Natural killer cell (primary cell): ENCODE results near the gene APLF. TPM values are rescaled to one million over a fixed set of nuclear protein-coding genes. Genes with fewer than 3 reads are reported as not detected.
A peak's percentile ranks its signal among the peaks of the same experiment; 100 is the strongest.

Experiments used
- ATAC-seq, 3 donors: fragments of 150-1000 bp in 2 of 3; fragments of 200-7000 bp in 1 of 3; cut with Tn5 transposase; 1 replicate in 1 of 3; 2 replicates in 2 of 3; pipeline ENCODE4 v1.10.0; 2021; ENCODE audit warnings: mild to moderate bottlenecking in 2 of 3, moderate library complexity in 2 of 3
- DNase-seq, 2 donors: peaks; one replicate each; pipeline versions ENCODE4 v3.0.0 to v3.0.0-alpha.2; 2013 to 2021; ENCODE audit warnings: mixed read lengths in 1 of 2
- H3K27ac ChIP-seq: one replicate; pipeline ENCODE4 v1.5.1; 2013; ENCODE audit warnings: mild to moderate bottlenecking, low read length
- H3K27me3 ChIP-seq: one replicate; pipeline ENCODE4 v1.6.1; 2013; ENCODE audit warnings: low read length; ENCODE audit not compliant: control insufficient read depth, insufficient read depth
- H3K36me3 ChIP-seq: one replicate; pipeline ENCODE4 v1.6.1; 2013; ENCODE audit warnings: low read length; ENCODE audit not compliant: control insufficient read depth, insufficient read depth
- H3K4me1 ChIP-seq: one replicate; pipeline ENCODE4 v1.6.1; 2013; ENCODE audit warnings: low read length; ENCODE audit not compliant: control insufficient read depth, insufficient read depth
- H3K4me3 ChIP-seq: one replicate; pipeline ENCODE4 v1.5.1; 2013; ENCODE audit warnings: low read length
- H3K9me3 ChIP-seq: one replicate; pipeline ENCODE4 v1.6.1; 2013; ENCODE audit warnings: low read length; ENCODE audit not compliant: control insufficient read depth, insufficient read depth
- H3K27ac Mint-ChIP-seq, 2 donors: one replicate each; pipeline ENCODE4 v1.8.0; 2022; ENCODE audit warnings: mild to moderate bottlenecking in 2 of 2, mixed read lengths in 2 of 2, moderate library complexity in 1 of 2
- H3K27me3 Mint-ChIP-seq, 2 donors: one replicate each; pipeline ENCODE4 v1.8.0; 2022; ENCODE audit warnings: low read depth in 2 of 2, mixed read lengths in 2 of 2
- H3K36me3 Mint-ChIP-seq: one replicate; pipeline ENCODE4 v1.8.0; 2022; ENCODE audit warnings: mixed read lengths
- H3K4me1 Mint-ChIP-seq, 2 donors: one replicate each; pipeline ENCODE4 v1.8.0; 2022; ENCODE audit warnings: mixed read lengths in 2 of 2
- H3K4me3 Mint-ChIP-seq: one replicate; pipeline ENCODE4 v1.8.0; 2022; ENCODE audit warnings: mild to moderate bottlenecking, moderate library complexity, mixed read lengths
- H3K9me3 Mint-ChIP-seq, 2 donors: one replicate each; pipeline ENCODE4 v1.8.0; 2022; ENCODE audit warnings: mixed read lengths in 2 of 2
- CTCF ChIP-seq: fragments of 200-600 bp; IDR thresholded peaks from one replicate; pipeline ENCODE4 v1.8.0; 2022; ENCODE audit warnings: antibody characterized with exemption
- WGBS: methylation state at CpG from one replicate; pipeline ENCODE4 v1.1.7; 2013; ENCODE audit warnings: missing lambda C conversion rate; ENCODE audit not compliant: insufficient coverage; 5-methylcytosine and 5-hydroxymethylcytosine counted together
- intact Hi-C: fragments of 100-400 bp; cut with micrococcal nuclease; formaldehyde crosslinking; loops from one replicate; pipeline ENCODE4 v1.14.2; 2022
- total RNA-seq, 4 donors: library from RNA; stranded (reverse); fragments of 120-200 nt in 1 of 4; gene quantifications; one replicate each; pipeline versions ENCODE4 v1.2.3 to v1.2.4, GENCODE V29; 2013 to 2022

The APLF gene
- total RNA-seq, 3 donors from 2014 or later (not counting 1 experiment from before 2014, with no cell fraction given) = 2.2 to 4.3 (median 3.8) TPM

DNA sequence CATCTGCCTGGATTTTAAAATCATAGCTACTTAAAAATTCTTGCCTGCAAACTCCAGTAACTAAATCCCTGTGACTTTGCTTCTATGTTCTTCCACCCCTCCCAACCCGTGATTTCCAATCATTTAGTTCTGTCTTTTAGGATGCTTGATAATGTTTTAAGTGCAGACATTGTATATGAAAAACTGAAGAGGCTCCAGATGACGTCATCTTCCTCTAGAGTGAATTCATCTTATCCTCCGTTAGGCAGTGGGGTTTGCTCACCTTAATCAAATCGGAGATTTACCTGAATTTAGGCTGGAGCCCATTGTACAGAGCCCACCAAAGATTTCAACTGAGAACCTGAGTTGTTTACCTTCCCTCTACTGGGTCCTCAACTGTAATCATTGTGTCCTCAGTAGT lies 11.2 kb upstream of the APLF start:
- Histone ChIP-seq H3K27me3 (no peaks in the 10 kb centered on the region), H3K9me3 (no peaks in the 10 kb centered on the region), H3K36me3 (no peaks in the 10 kb centered on the region), H3K4me3 (no peak overlapping the region), H3K4me1 (peaks cover 6% of the 10 kb centered on the region), H3K27ac (no peak overlapping the region)
- H3K27ac Mint-ChIP-seq = no peak overlapping the region
- H3K36me3 Mint-ChIP-seq = no peaks in the 10 kb centered on the region
- no peaks in the 10 kb centered on the region for H3K9me3 Mint-ChIP-seq
- no peak for TF ChIP-seq CTCF
- DNase-seq (no peak), ATAC-seq (no peak)
- H3K27me3 Mint-ChIP-seq = no peaks in the 10 kb centered on the region
- peaks cover 9 to 18% of the 10 kb centered on the region in 2 donors for H3K4me1 Mint-ChIP-seq
- intact Hi-C loops = no loop called here
- no peak overlapping the region for H3K4me3 Mint-ChIP-seq
- 95% methylated on average over 3 of the region's 4 CpGs for WGBS

DNA sequence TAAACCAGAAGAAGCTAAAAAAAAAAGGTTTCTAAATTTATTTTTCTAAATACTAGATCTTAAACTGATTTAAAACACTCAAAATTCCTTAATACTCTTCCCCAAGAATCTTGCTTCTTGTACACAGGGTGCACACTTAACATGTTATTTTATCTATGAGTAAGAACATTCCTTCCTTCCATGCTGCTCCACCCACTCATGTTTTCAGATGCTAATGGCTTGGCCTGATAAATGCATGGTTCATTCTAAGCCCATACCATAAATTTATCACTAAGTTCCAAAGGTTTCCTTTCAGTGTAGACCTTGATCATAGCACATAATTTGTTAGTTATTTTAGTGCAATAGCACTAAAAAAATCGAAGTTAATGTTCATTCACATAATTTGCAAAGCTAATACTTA lies 8.4 kb upstream of the APLF start:
- ATAC-seq = no peak
- intact Hi-C loops = no loop called here
- no CpG with 5 or more reads among the region's 1 CpG for WGBS
- H3K27me3 ChIP-seq = no peaks in the 10 kb centered on the region
- H3K4me1 ChIP-seq = no peaks in the 10 kb centered on the region
- no peaks in the 10 kb centered on the region for H3K9me3 Mint-ChIP-seq
- H3K4me3 Mint-ChIP-seq = no peak overlapping the region
- H3K27ac Mint-ChIP-seq = no peak overlapping the region
- no peak for DNase-seq
- no peak overlapping the region for H3K4me3 ChIP-seq
- TF ChIP-seq CTCF = no peak
- H3K36me3 Mint-ChIP-seq = no peaks in the 10 kb centered on the region
- no peak overlapping the region for H3K27ac ChIP-seq
- H3K9me3 ChIP-seq = no peaks in the 10 kb centered on the region
- H3K36me3 ChIP-seq = no peaks in the 10 kb centered on the region
- H3K27me3 Mint-ChIP-seq = no peaks in the 10 kb centered on the region
- peaks cover 0 to 2% of the 10 kb centered on the region in 2 donors for H3K4me1 Mint-ChIP-seq

- H3K9me3 ChIP-seq = no peaks in the 10 kb centered on the region
- no peaks in the 10 kb centered on the region for H3K27me3 Mint-ChIP-seq
- H3K4me3 ChIP-seq = no peak overlapping the region
- H3K36me3 Mint-ChIP-seq = no peaks in the 10 kb centered on the region
- TF ChIP-seq CTCF = peak; percentile 86
- peaks cover 16% of the 10 kb centered on the region for H3K4me1 ChIP-seq
- peaks cover 12 to 25% of the 10 kb centered on the region in 2 donors for H3K4me1 Mint-ChIP-seq
- H3K4me3 Mint-ChIP-seq = no peak overlapping the region
- ATAC-seq (no peak), DNase-seq (peak in 1 of 2 donors; percentile 84)
- no peaks in the 10 kb centered on the region for H3K36me3 ChIP-seq
- H3K9me3 Mint-ChIP-seq = no peaks in the 10 kb centered on the region
- WGBS = no CpG with 5 or more reads among the region's 1 CpG
- no peak overlapping the region for H3K27ac Mint-ChIP-seq
- intact Hi-C loops = loop anchor here (1.0 to 2.0 kb wide), 3 partner anchors 132 to 462 kb away; no protein-coding TSS in a partner anchor
- no peak overlapping the region for H3K27ac ChIP-seq
- H3K27me3 ChIP-seq = no peaks in the 10 kb centered on the region
Measured at GRCh38 chr2:68463287-68463877, 4.0 kb upstream of the APLF start.

DNA sequence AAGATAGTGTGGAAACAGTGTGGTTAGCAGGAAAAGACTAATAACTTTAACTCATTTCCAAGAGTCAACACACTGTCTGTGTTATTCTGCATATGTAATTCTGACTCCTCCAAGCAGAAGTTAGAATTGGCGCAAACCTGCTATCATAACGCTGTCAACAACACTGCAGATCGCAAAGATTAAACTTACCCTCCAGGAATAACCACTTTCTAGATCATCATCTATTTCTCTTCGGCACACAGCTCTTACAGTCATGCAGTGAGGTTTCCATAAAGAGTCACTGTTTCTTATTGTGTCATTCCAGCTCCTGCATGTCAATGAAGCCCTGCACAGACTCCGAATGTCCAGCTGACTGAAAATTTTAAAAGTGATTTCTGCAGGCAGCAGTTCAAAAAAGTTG lies 2.7 kb upstream of the APLF start:
- H3K27ac Mint-ChIP-seq = peak overlapping the region; percentile 73 to 96
- intact Hi-C loops = loop anchor here (5.0 kb wide), 2 partner anchors 53 to 443 kb away; no protein-coding TSS in a partner anchor
- WGBS = 81% methylated on average over 5 of the region's 5 CpGs

More for the DNA sequence above, 2.7 kb upstream of the APLF start:
- Histone ChIP-seq H3K4me3 (no peak overlapping the region), H3K9me3 (no peaks in the 10 kb centered on the region), H3K36me3 (no peaks in the 10 kb centered on the region), H3K27me3 (no peaks in the 10 kb centered on the region), H3K4me1 (peaks cover 16% of the 10 kb centered on the region), H3K27ac (no peak overlapping the region)
- Mint-ChIP-seq H3K4me3 (no peak overlapping the region), H3K27me3 (no peaks in the 10 kb centered on the region), H3K4me1 (peaks cover 12 to 25% of the 10 kb centered on the region in 2 donors), H3K36me3 (no peaks in the 10 kb centered on the region), H3K9me3 (no peaks in the 10 kb centered on the region)
- TF ChIP-seq CTCF = no peak
- DNase-seq (peak in 1 of 2 donors; percentile 13), ATAC-seq (no peak)
